Measurements from ENCODE around the gene SMG9. TPM values are rescaled to one million over a fixed set of nuclear protein-coding genes. Genes with fewer than 3 reads are reported as not detected.

SMG9 gene
- total RNA-seq, 1 experiment from 2014 or later = 76.0 TPM

- no peak overlapping the region for H3K27ac Mint-ChIP-seq (ENCODE audit: low read depth, unreplicated experiment)
- peaks cover 2% of the 10 kb centered on the region for H3K36me3 Mint-ChIP-seq (ENCODE audit: insufficient read depth, unreplicated experiment)
- BruUV-seq (replicated peaks) = no TSS peak
- no peaks in the 10 kb centered on the region for H3K27me3 Mint-ChIP-seq (ENCODE audit: insufficient read depth, unreplicated experiment)
- peak overlapping the region; percentile 67 for H3K4me3 Mint-ChIP-seq (ENCODE audit: unreplicated experiment)
- peaks cover 22% of the 10 kb centered on the region for H3K4me1 Mint-ChIP-seq (ENCODE audit: insufficient read depth, unreplicated experiment)
- ChIA-PET POLR2A (interaction anchor here (1.2 to 1.3 kb wide), 2 partner anchors 13 to 14 kb away, joined by 3 read pairs; no protein-coding TSS in a partner anchor), CTCF (interaction anchor here (1.2 to 1.9 kb wide), 2 partner anchors 10 to 55 kb away, joined by 6 to 8 read pairs; no protein-coding TSS in a partner anchor)
- intact Hi-C loops (cut with micrococcal nuclease) = no loop called here
- no peak for TF ChIP-seq CTCF (IDR thresholded peaks at IDR 0.05; ENCODE audit: unreplicated experiment)
- DNase-seq (ENCODE audit: unreplicated experiment) = peak; percentile 35
- peaks cover 7% of the 10 kb centered on the region for H3K9me3 Mint-ChIP-seq (ENCODE audit: unreplicated experiment)
Observed at GRCh38 chr19:43799502-43800142, 44.9 kb upstream of the SMG9 start.

- H3K4me3 Mint-ChIP-seq (ENCODE audit: unreplicated experiment) = peak overlapping the region; percentile 67
- H3K27me3 Mint-ChIP-seq (ENCODE audit: insufficient read depth, unreplicated experiment) = no peaks in the 10 kb centered on the region
- no peak for TF ChIP-seq CTCF (IDR thresholded peaks at IDR 0.05; ENCODE audit: unreplicated experiment)
- BruUV-seq (replicated peaks) = no TSS peak
- intact Hi-C loops (cut with micrococcal nuclease) = no loop called here
- H3K9me3 Mint-ChIP-seq (ENCODE audit: unreplicated experiment) = peaks cover 7% of the 10 kb centered on the region
- H3K27ac Mint-ChIP-seq (ENCODE audit: low read depth, unreplicated experiment) = no peak overlapping the region
- CTCF ChIA-PET = interaction anchor here (1.2 kb wide), 1 partner anchor 54 kb away, joined by 6 read pairs; no protein-coding TSS in a partner anchor
- peak; percentile 89 for DNase-seq (ENCODE audit: unreplicated experiment)
- H3K36me3 Mint-ChIP-seq (ENCODE audit: insufficient read depth, unreplicated experiment) = no peaks in the 10 kb centered on the region
- POLR2A ChIA-PET = interaction anchor here (1.2 to 1.3 kb wide), 2 partner anchors 12 to 13 kb away, joined by 3 read pairs; no protein-coding TSS in a partner anchor
- H3K4me1 Mint-ChIP-seq (ENCODE audit: insufficient read depth, unreplicated experiment) = peaks cover 22% of the 10 kb centered on the region
Observed at GRCh38 chr19:43798546-43799409, 44.0 kb upstream of the SMG9 start.

GRCh38 chr19:43798026-43798545, 43.3 kb upstream of the SMG9 start:
- Mint-ChIP-seq H3K36me3 (ENCODE audit: insufficient read depth, unreplicated experiment) (no peaks in the 10 kb centered on the region), H3K4me3 (ENCODE audit: unreplicated experiment) (peak overlapping the region; percentile 67), H3K27me3 (ENCODE audit: insufficient read depth, unreplicated experiment) (no peaks in the 10 kb centered on the region), H3K27ac (ENCODE audit: low read depth, unreplicated experiment) (no peak overlapping the region), H3K4me1 (ENCODE audit: insufficient read depth, unreplicated experiment) (peaks cover 22% of the 10 kb centered on the region), H3K9me3 (ENCODE audit: unreplicated experiment) (peaks cover 7% of the 10 kb centered on the region)
- POLR2A ChIA-PET = no interaction called here
- BruUV-seq (replicated peaks) = no TSS peak
- intact Hi-C loops (cut with micrococcal nuclease) = no loop called here
- DNase-seq (ENCODE audit: unreplicated experiment) = no peak
- TF ChIP-seq CTCF (IDR thresholded peaks at IDR 0.05; ENCODE audit: unreplicated experiment) = no peak
- CTCF ChIA-PET = no interaction called here

- intact Hi-C loops (cut with micrococcal nuclease) = no loop called here
- Mint-ChIP-seq H3K4me1 (ENCODE audit: insufficient read depth, unreplicated experiment) (peaks cover 22% of the 10 kb centered on the region), H3K9me3 (ENCODE audit: unreplicated experiment) (peaks cover 7% of the 10 kb centered on the region), H3K27me3 (ENCODE audit: insufficient read depth, unreplicated experiment) (no peaks in the 10 kb centered on the region), H3K36me3 (ENCODE audit: insufficient read depth, unreplicated experiment) (no peaks in the 10 kb centered on the region), H3K27ac (ENCODE audit: low read depth, unreplicated experiment) (no peak overlapping the region), H3K4me3 (ENCODE audit: unreplicated experiment) (peak overlapping the region; percentile 67)
- ChIA-PET CTCF (interaction anchor here (0.6 to 2.5 kb wide), 5 partner anchors 12 to 80 kb away, joined by 3 to 7 read pairs (median 6); no protein-coding TSS in a partner anchor), POLR2A (interaction anchor here (0.5 kb wide), 1 partner anchor 257 kb away, joined by 3 read pairs; no protein-coding TSS in a partner anchor)
- TF ChIP-seq CTCF (IDR thresholded peaks at IDR 0.05; ENCODE audit: unreplicated experiment) = no peak
- DNase-seq (ENCODE audit: unreplicated experiment) = no peak
- no TSS peak for BruUV-seq (replicated peaks)
Observed at GRCh38 chr19:43797556-43797955, 42.8 kb upstream of the SMG9 start.
